ENCODE results near the gene EPN1.

- no peak for TF ChIP-seq NFYB (CRISPR knock-in tag; IDR thresholded peaks at IDR 0.05)
- no peak for TF ChIP-seq ZNF670 (CRISPR knock-in tag; IDR thresholded peaks at IDR 0.05; ENCODE audit: borderline replicate concordance)
- no peak for TF ChIP-seq IRF2 (CRISPR knock-in tag; IDR thresholded peaks at IDR 0.05)
- no peak for TF ChIP-seq ZBTB7A (CRISPR knock-in tag; IDR thresholded peaks at IDR 0.05)
- TF ChIP-seq U2AF2 (IDR thresholded peaks at IDR 0.05; ENCODE audit: low read depth, low read length) = no peak
- TF ChIP-seq NCOR1 (IDR thresholded peaks at IDR 0.05; ENCODE audit: borderline replicate concordance, low read length) = no peak
- no peak for TF ChIP-seq CTCF (CRISPR knock-in tag; IDR thresholded peaks at IDR 0.05)
Observed at GRCh38 chr19:55671054-55671378, 4.0 kb upstream of the EPN1 start.
